Fibroblast of skin of scalp (primary cell): ENCODE results near the gene PPP2R2C.

Experiments
- DNase-seq: peaks from one replicate; pipeline ENCODE4 v3.0.0-alpha.2; 2013

PPP2R2C gene

DNA sequence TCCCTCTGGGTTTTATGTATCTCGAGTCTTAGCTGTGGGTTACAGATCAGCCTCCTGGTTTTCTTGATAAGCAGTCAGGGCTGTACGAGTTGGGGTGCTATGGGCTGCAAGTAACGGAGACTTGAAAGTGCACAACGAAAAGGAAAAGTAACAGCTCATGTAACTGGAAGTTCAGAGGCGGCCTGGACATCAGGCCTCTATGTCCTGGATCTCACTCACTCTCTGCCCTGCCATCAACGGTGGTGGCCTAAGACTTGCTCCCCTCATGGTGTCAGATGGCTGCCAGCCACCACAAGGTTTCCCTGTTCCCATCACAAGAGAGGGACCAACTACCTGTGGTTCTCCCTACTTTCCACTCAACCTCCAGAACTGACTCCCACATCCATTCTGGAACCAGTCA is 4.8 kb downstream of the PPP2R2C start:
- no peak for DNase-seq

- DNase-seq = no peak
These were observed 5.5 kb downstream of the PPP2R2C start for GRCh38 chr4:6466756-6467381.

DNA sequence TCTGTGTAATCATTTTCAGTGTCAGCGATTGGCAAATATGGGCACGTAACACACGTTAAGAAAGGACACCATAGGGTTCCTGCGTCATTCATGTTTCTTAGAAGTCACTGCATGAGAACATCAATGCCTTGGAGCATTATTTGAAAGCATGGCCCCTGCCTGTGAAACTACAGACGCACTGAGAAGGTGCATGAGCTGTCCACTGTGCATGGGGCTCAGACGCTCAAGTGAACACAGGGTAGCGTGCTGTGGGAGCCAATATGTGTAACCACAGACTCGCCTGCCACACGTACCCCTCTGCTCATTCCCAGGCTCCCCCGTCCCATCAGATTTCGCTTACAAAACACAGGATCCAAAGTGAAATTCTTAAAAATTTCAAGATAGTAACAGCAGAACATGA is 6.5 kb downstream of the PPP2R2C start:
- no peak for DNase-seq

DNA sequence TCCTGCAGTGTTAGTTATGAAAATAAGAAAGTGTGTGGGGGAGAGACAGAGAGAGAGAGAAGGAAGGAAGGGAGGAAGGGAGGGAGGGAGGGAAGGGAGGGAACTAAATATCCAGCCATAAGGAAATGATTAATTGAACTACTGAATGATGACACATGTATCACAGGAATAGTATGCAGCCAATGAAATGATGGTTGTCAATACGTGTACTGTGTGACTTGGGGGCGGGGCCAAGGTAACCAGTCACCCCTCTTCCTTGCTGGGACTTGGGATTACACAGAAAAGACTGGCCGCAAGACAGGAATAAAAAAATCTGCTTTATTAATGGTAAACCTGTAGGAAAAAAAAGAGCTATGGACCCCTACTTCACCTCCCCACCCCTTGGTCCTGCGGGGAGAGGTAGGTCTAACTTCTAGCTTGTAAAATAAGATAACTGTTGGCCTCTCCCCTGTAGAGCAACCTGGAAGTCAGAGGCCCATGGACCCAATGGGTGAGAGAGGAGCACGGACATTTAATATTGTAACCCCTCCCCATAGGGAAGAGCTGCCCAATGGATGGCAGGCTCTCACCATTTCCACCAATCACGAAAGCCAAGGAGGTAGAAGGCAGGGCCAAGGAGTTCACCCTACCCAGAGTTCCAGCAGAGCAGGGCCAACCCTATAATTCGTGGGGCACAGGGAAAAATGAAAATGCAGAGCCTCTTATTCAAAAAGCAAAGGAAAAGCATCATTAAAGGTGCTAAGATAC is 7.4 kb downstream of the PPP2R2C start:
- DNase-seq = no peak

- DNase-seq = no peak
These were observed 8.8 kb downstream of the PPP2R2C start for GRCh38 chr4:6463311-6464289.

- peak; percentile 9 for DNase-seq
These were observed 10.9 kb downstream of the PPP2R2C start for GRCh38 chr4:6461301-6462165.

GRCh38 chr4:6460876-6461275 is 11.5 kb downstream of the PPP2R2C start:
- no peak for DNase-seq

DNA sequence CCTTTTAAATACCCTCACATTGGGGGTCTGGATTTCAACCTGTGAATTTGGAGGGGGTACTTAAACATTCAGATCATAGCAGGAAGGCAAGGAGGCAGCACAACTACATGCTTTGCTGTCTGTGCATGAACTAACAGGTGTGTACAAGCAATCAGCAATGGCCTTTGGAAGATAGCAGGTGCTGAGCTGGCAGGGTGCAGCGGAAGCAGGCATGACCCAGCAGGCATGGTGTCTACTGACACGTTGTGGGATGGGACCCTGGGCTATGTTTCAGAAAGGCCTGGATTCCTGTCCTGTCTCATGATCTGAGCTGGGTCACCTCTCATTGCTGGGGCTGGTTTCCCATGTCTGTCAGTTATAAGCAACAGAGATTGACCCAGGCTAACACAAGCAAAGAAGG is 13.9 kb downstream of the PPP2R2C start:
- DNase-seq = no peak

DNA sequence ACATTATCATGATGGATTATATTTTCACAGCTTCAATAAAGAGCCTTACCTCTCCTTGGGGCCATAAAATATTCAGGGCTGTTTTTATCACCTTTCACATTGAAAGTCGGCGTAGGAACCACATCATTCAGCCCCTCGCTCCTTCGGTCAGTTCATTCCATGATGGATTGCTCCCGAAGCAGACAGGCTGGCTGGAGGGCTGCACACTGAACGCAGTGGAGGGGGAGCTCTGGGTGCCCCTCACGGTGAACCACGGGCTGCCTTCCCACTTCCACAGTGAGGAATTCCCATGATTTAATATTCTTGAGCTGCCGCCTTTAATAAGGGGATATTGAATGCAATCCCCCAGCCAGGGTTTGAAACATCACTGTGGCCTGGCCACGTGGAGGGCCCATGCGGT is 16.0 kb downstream of the PPP2R2C start:
- no peak for DNase-seq

GRCh38 chr4:6454112-6454910 is 18.1 kb downstream of the PPP2R2C start:
- no peak for DNase-seq

GRCh38 chr4:6453688-6453990 is 18.8 kb downstream of the PPP2R2C start:
- no peak for DNase-seq

GRCh38 chr4:6452897-6453687 is 19.3 kb downstream of the PPP2R2C start:
- DNase-seq = no peak

- no peak for DNase-seq
These were observed 20.1 kb downstream of the PPP2R2C start for GRCh38 chr4:6452116-6452896.

- DNase-seq = no peak
These were observed 21.1 kb downstream of the PPP2R2C start for GRCh38 chr4:6451309-6451708.

- no peak for DNase-seq
These were observed 21.7 kb downstream of the PPP2R2C start for GRCh38 chr4:6450709-6451108.

- no peak for DNase-seq
These were observed 22.6 kb downstream of the PPP2R2C start for GRCh38 chr4:6449746-6450369.

DNA sequence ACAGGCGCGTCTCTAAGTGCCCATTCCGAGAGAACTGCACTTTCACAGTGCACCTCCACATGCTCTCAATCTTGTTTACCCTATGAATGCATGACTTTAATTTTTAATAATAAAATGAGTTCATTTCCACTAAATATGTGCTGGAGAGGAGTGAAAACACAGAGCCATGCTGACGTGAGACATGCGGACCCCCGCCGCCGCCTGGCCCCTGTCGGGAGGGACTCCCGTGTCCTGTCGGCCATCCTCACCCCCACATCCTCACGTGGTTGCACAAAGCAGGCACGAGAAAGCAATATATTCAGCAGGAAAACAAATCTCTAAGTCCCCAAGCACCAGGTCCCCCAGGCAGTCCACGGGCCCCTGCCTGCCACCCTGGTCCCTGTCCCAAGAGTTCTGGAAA is 23.1 kb downstream of the PPP2R2C start:
- DNase-seq = no peak

DNA sequence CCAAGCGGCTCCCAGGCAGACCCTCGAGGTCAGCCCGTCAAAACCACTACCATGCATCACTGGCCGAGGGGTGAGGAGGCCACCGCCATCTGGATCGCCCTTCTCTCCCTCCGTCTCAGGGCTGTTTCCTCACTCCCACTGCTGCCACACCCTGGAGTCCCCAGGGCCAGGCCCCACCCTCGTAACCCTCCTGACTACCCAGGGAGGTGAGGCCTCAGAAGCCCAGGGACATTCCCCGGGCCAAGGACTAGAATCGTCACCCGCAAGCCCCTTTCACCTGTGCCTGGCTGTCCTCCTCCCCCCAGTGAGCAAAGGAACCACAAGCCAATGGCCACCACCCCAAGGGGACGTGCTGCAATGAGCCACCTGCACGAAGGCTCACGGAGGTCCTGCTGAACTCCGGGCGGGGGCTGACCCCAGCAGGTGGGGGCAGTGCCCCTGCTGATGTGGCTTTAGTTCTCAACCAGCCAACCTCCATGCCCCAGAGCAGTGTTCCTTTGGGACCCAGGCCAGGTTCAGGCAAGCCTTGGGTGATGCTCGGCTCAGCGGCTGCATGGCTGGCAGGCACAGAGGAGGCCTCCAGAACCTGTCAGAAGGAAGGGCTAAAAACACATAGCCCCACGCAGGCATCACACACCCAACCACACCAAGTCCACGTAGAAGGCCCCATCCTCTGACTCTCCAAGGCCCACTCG is 23.8 kb downstream of the PPP2R2C start:
- DNase-seq = no peak

- DNase-seq = no peak
These were observed 24.7 kb downstream of the PPP2R2C start for GRCh38 chr4:6447672-6448171.
